ENCODE data around the gene FAM240B.

The FAM240B gene

DNA sequence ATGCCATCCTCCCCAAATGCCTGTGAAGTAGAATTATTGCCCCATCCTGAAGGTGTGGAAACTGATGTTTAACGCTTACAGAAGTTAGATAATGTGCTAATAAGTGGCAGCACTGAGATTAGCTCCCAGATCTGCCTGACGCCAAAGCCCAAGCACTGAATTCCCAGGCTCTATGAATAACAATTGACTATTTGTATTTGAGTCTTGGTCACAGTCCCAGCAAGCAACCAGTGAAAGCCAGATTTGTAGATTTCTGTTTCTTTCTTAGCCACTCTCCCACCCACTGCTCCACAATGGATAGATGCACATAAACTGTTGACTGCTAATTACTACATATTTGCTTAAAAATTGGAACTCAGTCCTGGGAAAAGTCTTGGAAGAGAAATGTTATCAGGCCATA lies 34.4 kb downstream of the FAM240B start:
- Histone ChIP-seq H3K9me2 (replicated peaks; ENCODE audit: low read depth, low read length) (no peaks in the 10 kb centered on the region), H3K27me3 (ENCODE audit: insufficient read depth, low read length, poor library complexity, severe bottlenecking) (no peaks in the 10 kb centered on the region), H3K36me3 (ENCODE audit: insufficient read depth, low read length) (no peaks in the 10 kb centered on the region), H3K9me3 (ENCODE audit: insufficient read depth, low read depth, low read length) (no peaks in the 10 kb centered on the region; the same call in 1 of the 2 replicates), H3K79me2 (ENCODE audit: insufficient read depth, low read length) (no peaks in the 10 kb centered on the region), H4K20me1 (ENCODE audit: insufficient read depth, low read length, poor library complexity, severe bottlenecking) (no peaks in the 10 kb centered on the region), H3K4me3 (ENCODE audit: low read length, poor library complexity, severe bottlenecking) (no peak overlapping the region), H2AFZ (ENCODE audit: low read length) (no peak overlapping the region), H3F3A (ENCODE audit: low read depth) (no peaks in the 10 kb centered on the region), H3K4me2 (ENCODE audit: low read depth, low read length, poor library complexity, severe bottlenecking) (no peak overlapping the region), H3K4me1 (ENCODE audit: insufficient read depth, low read length, poor library complexity, severe bottlenecking) (no peaks in the 10 kb centered on the region), H3K9ac (ENCODE audit: low read depth, low read length, poor library complexity, severe bottlenecking) (no peak overlapping the region)
- TF ChIP-seq, protein P1, sequence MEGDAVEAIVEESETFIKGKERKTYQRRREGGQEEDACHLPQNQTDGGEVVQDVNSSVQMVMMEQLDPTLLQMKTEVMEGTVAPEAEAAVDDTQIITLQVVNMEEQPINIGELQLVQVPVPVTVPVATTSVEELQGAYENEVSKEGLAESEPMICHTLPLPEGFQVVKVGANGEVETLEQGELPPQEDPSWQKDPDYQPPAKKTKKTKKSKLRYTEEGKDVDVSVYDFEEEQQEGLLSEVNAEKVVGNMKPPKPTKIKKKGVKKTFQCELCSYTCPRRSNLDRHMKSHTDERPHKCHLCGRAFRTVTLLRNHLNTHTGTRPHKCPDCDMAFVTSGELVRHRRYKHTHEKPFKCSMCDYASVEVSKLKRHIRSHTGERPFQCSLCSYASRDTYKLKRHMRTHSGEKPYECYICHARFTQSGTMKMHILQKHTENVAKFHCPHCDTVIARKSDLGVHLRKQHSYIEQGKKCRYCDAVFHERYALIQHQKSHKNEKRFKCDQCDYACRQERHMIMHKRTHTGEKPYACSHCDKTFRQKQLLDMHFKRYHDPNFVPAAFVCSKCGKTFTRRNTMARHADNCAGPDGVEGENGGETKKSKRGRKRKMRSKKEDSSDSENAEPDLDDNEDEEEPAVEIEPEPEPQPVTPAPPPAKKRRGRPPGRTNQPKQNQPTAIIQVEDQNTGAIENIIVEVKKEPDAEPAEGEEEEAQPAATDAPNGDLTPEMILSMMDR (conservative IDR thresholded peaks at IDR 0.05; ENCODE audit: low read length): no peak
- TF ChIP-seq EZH2phosphoT487 (IDR thresholded peaks at IDR 0.05; ENCODE audit: borderline replicate concordance): no peak

- H3K27me3 ChIP-seq (ENCODE audit: insufficient read depth, low read length, poor library complexity, severe bottlenecking): no peaks in the 10 kb centered on the region
- no peaks in the 10 kb centered on the region for H3K79me2 ChIP-seq (ENCODE audit: insufficient read depth, low read length)
- H3K9me3 ChIP-seq (ENCODE audit: insufficient read depth, low read depth, low read length): peaks cover 3% of the 10 kb centered on the region; the same call in 1 of the 2 replicates
- H3F3A ChIP-seq (ENCODE audit: low read depth): no peaks in the 10 kb centered on the region
- H3K9me2 ChIP-seq (replicated peaks; ENCODE audit: low read depth, low read length): no peaks in the 10 kb centered on the region
- no peak overlapping the region for H3K9ac ChIP-seq (ENCODE audit: low read depth, low read length, poor library complexity, severe bottlenecking)
- H3K4me1 ChIP-seq (ENCODE audit: insufficient read depth, low read length, poor library complexity, severe bottlenecking): no peaks in the 10 kb centered on the region
- H2AFZ ChIP-seq (ENCODE audit: low read length): no peak overlapping the region
- H3K36me3 ChIP-seq (ENCODE audit: insufficient read depth, low read length): no peaks in the 10 kb centered on the region
- TF ChIP-seq EZH2phosphoT487 (IDR thresholded peaks at IDR 0.05; ENCODE audit: borderline replicate concordance): no peak
- TF ChIP-seq, protein P1 (conservative IDR thresholded peaks at IDR 0.05; ENCODE audit: low read length): no peak
- no peak overlapping the region for H3K4me3 ChIP-seq (ENCODE audit: low read length, poor library complexity, severe bottlenecking)
- no peaks in the 10 kb centered on the region for H4K20me1 ChIP-seq (ENCODE audit: insufficient read depth, low read length, poor library complexity, severe bottlenecking)
- H3K4me2 ChIP-seq (ENCODE audit: low read depth, low read length, poor library complexity, severe bottlenecking): no peak overlapping the region
These were observed 36.6 kb downstream of the FAM240B start for GRCh38 chr9:38683336-38683735.

GRCh38 chr9:38682713-38683112 lies 37.2 kb downstream of the FAM240B start:
- Histone ChIP-seq H3K4me2 (ENCODE audit: low read depth, low read length, poor library complexity, severe bottlenecking) (no peak overlapping the region), H3K27me3 (ENCODE audit: insufficient read depth, low read length, poor library complexity, severe bottlenecking) (no peaks in the 10 kb centered on the region), H3K4me1 (ENCODE audit: insufficient read depth, low read length, poor library complexity, severe bottlenecking) (no peaks in the 10 kb centered on the region), H2AFZ (ENCODE audit: low read length) (no peak overlapping the region), H4K20me1 (ENCODE audit: insufficient read depth, low read length, poor library complexity, severe bottlenecking) (no peaks in the 10 kb centered on the region), H3F3A (ENCODE audit: low read depth) (no peaks in the 10 kb centered on the region), H3K9ac (ENCODE audit: low read depth, low read length, poor library complexity, severe bottlenecking) (no peak overlapping the region), H3K9me3 (ENCODE audit: insufficient read depth, low read depth, low read length) (peaks cover 3% of the 10 kb centered on the region; the same call in 1 of the 2 replicates), H3K4me3 (ENCODE audit: low read length, poor library complexity, severe bottlenecking) (no peak overlapping the region), H3K9me2 (replicated peaks; ENCODE audit: low read depth, low read length) (no peaks in the 10 kb centered on the region), H3K36me3 (ENCODE audit: insufficient read depth, low read length) (no peaks in the 10 kb centered on the region), H3K79me2 (ENCODE audit: insufficient read depth, low read length) (no peaks in the 10 kb centered on the region)
- TF ChIP-seq, protein P1 (conservative IDR thresholded peaks at IDR 0.05; ENCODE audit: low read length): no peak
- TF ChIP-seq EZH2phosphoT487 (IDR thresholded peaks at IDR 0.05; ENCODE audit: borderline replicate concordance): no peak

Measured in Loucy (cell line).